SU-DHL-6 (cell line): Measurements from ENCODE around the gene POLR1A.

Experiments used
- CTCF ChIP-seq: fragments of 200-600 bp; sonication (generic); IDR thresholded peaks from one replicate; pipeline ENCODE4 v1.5.1; 2017; ENCODE audit warnings: antibody characterized with exemption, mild to moderate bottlenecking, low read length, moderate library complexity; ENCODE audit not compliant: insufficient read depth, poor library complexity, severe bottlenecking
- EZH2phosphoT487 ChIP-seq: fragments of 200-600 bp; sonication (generic), shearing (Covaris generic); conservative IDR thresholded peaks from 2 replicates; pipeline ENCODE4 v1.6.1; 2018; ENCODE audit warnings: mild to moderate bottlenecking, antibody characterized with exemption, low read length, moderate library complexity, mixed read lengths

- TF ChIP-seq CTCF = no peak
- TF ChIP-seq EZH2phosphoT487 = no peak
Measured at GRCh38 chr2:86105252-86105968, at the start of gene POLR1A.
